Gastroesophageal sphincter (tissue), 4 donors: ENCODE measurements around the gene FHIT. TPM values are rescaled to one million over a fixed set of nuclear protein-coding genes. Genes with fewer than 3 reads are reported as not detected.

Source experiments
- ATAC-seq: fragments of 150-250 bp; one replicate; pipeline ENCODE4 v1.9.1; 2016; ENCODE audit warnings: mild to moderate bottlenecking, moderate library complexity
- H3K27ac ChIP-seq, 4 donors: fragments of 200-600 bp; sonication (generic) in 3 of 4; 1 replicate in 3 of 4; 2 replicates in 1 of 4; pipeline ENCODE4 v1.5.1; 2016 to 2019
- H3K27me3 ChIP-seq: fragments of 200-600 bp; sonication (generic); one replicate; pipeline ENCODE4 v1.5.1; 2019
- H3K36me3 ChIP-seq, 2 donors: fragments of 200-600 bp; sonication (generic); one replicate each; pipeline ENCODE4 v1.5.1; 2019; ENCODE audit warnings: control low read depth in 1 of 2
- H3K4me1 ChIP-seq, 3 donors: fragments of 200-600 bp; sonication (generic); 1 replicate in 2 of 3; 2 replicates in 1 of 3; pipeline ENCODE4 v1.5.1; 2016 to 2019; ENCODE audit warnings: control low read depth in 2 of 3
- H3K4me3 ChIP-seq, 2 donors: fragments of 200-600 bp; sonication (generic); one replicate each; pipeline ENCODE4 v1.5.1; 2019; ENCODE audit warnings: mild to moderate bottlenecking in 1 of 2, moderate library complexity in 1 of 2
- H3K9me3 ChIP-seq, 3 donors: fragments of 200-600 bp; sonication (generic); one replicate each; pipeline ENCODE4 v1.5.1; 2017 to 2019; ENCODE audit warnings: control low read depth in 2 of 3
- CTCF ChIP-seq, 4 experiments: fragments of 200-600 bp in 2 of 4; fragments of 450-650 bp in 2 of 4; sonication (generic) in 1 of 4; IDR thresholded peaks; one replicate each; pipeline ENCODE4 v1.5.1; 2017 to 2019; ENCODE audit warnings: antibody characterized with exemption in 4 of 4, mild to moderate bottlenecking in 2 of 4, moderate library complexity in 2 of 4
- EP300 ChIP-seq: sonication (generic); formaldehyde crosslinking; IDR thresholded peaks from one replicate; pipeline ENCODE4 v1.6.1; 2017; ENCODE audit warnings: antibody characterized with exemption, mild to moderate bottlenecking
- POLR2A ChIP-seq, 2 donors: fragments of 450-650 bp; IDR thresholded peaks; one replicate each; pipeline ENCODE4 v1.6.1; 2017; ENCODE audit warnings: antibody characterized with exemption in 2 of 2, mild to moderate bottlenecking in 2 of 2, moderate library complexity in 1 of 2
- POLR2AphosphoS5 ChIP-seq: sonication (generic); formaldehyde crosslinking; IDR thresholded peaks from one replicate; pipeline ENCODE4 v1.6.1; 2017; ENCODE audit warnings: antibody characterized with exemption
- WGBS, 2 donors: methylation state at CpG; one replicate each; pipeline ENCODE4 v1.1.5; 2018; ENCODE audit warnings: low coverage in 1 of 2; 5-methylcytosine and 5-hydroxymethylcytosine counted together
- total RNA-seq, 4 donors: library from RNA; depleted of rRNA; stranded (reverse); fragments of >200 nt; gene quantifications; one replicate each; pipeline ENCODE4 v1.1.0, GENCODE V29; 2016

FHIT gene
- total RNA-seq, 4 donors from 2014 or later: 1.4 to 7.3 (median 3.9) TPM

- H3K4me3 ChIP-seq: no peak overlapping the region
- peak overlapping the region in 3 of 4 donors; percentile 14 to 72 (median 65) for H3K27ac ChIP-seq
Observed at GRCh38 chr3:59817511-59817910, 1433.7 kb downstream of the FHIT start.

GRCh38 chr3:59816312-59816711 is 1434.9 kb downstream of the FHIT start:
- no peak for TF ChIP-seq CTCF (IDR thresholded peaks at IDR 0.05)
- no peak for TF ChIP-seq EP300
- TF ChIP-seq POLR2AphosphoS5: no peak
- no peak for TF ChIP-seq POLR2A (IDR thresholded peaks at IDR 0.05)
- Histone ChIP-seq H3K4me1 (peaks cover 6 to 48% (median 9%) of the 10 kb centered on the region in 3 donors), H3K36me3 (no peaks in the 10 kb centered on the region), H3K9me3 (no peaks in the 10 kb centered on the region), H3K27me3 (no peaks in the 10 kb centered on the region), H3K27ac (no peak overlapping the region), H3K4me3 (no peak overlapping the region)
- 80 to 92% methylated on average over 1 of the region's 1 CpG for WGBS, 2 donors
- ATAC-seq: no peak

More at GRCh38 chr3:59817511-59817910, 1433.7 kb downstream of the FHIT start:
- 33 to 50% methylated on average over 2 to 3 of the region's 4 CpGs for WGBS, 2 donors
- TF ChIP-seq EP300 (no peak), CTCF (IDR thresholded peaks at IDR 0.05) (no peak), POLR2A (IDR thresholded peaks at IDR 0.05) (no peak), POLR2AphosphoS5 (no peak)
- Histone ChIP-seq H3K36me3 (no peaks in the 10 kb centered on the region), H3K9me3 (no peaks in the 10 kb centered on the region), H3K4me1 (peaks cover 5 to 36% (median 9%) of the 10 kb centered on the region in 3 donors), H3K27me3 (no peaks in the 10 kb centered on the region)
- no peak for ATAC-seq

GRCh38 chr3:59813148-59813538 is 1438.1 kb downstream of the FHIT start:
- Histone ChIP-seq H3K9me3 (no peaks in the 10 kb centered on the region), H3K27ac (peak overlapping the region in 2 of 4 donors; percentile 26 to 42), H3K27me3 (no peaks in the 10 kb centered on the region), H3K36me3 (no peaks in the 10 kb centered on the region), H3K4me1 (peaks cover 6 to 56% (median 10%) of the 10 kb centered on the region in 3 donors), H3K4me3 (no peak overlapping the region)
- peak; percentile 50 for ATAC-seq
- 37 to 54% methylated on average over 6 to 7 of the region's 7 CpGs for WGBS, 2 donors
- TF ChIP-seq CTCF (IDR thresholded peaks at IDR 0.05): no peak
- no peak for TF ChIP-seq POLR2A (IDR thresholded peaks at IDR 0.05)
- TF ChIP-seq POLR2AphosphoS5: peak; percentile 79
- TF ChIP-seq EP300: no peak

- H3K4me3 ChIP-seq: no peak overlapping the region
- TF ChIP-seq CTCF (IDR thresholded peaks at IDR 0.05): peak in 2 of 4 experiments; percentile 2 to 8
- TF ChIP-seq POLR2A (IDR thresholded peaks at IDR 0.05): no peak
- no peaks in the 10 kb centered on the region for H3K9me3 ChIP-seq
- no peak for ATAC-seq
- 69 to 70% methylated on average over 11 of the region's 11 CpGs for WGBS, 2 donors
- H3K27ac ChIP-seq: peak overlapping the region in 1 of 4 donors; percentile 42
- H3K4me1 ChIP-seq: peaks cover 0 to 50% (median 10%) of the 10 kb centered on the region in 3 donors
- no peaks in the 10 kb centered on the region for H3K36me3 ChIP-seq
- H3K27me3 ChIP-seq: no peaks in the 10 kb centered on the region
Observed at GRCh38 chr3:59812237-59813147, 1438.8 kb downstream of the FHIT start.

- H3K36me3 ChIP-seq: no peaks in the 10 kb centered on the region
- 24 to 37% methylated on average over 2 of the region's 2 CpGs for WGBS, 2 donors
- H3K27me3 ChIP-seq: no peaks in the 10 kb centered on the region
- no peak for ATAC-seq
- no peak overlapping the region for H3K4me3 ChIP-seq
- H3K27ac ChIP-seq: peak overlapping the region in 1 of 4 donors; percentile 19
- TF ChIP-seq CTCF (IDR thresholded peaks at IDR 0.05) (no peak), POLR2A (IDR thresholded peaks at IDR 0.05) (no peak), POLR2AphosphoS5 (no peak), EP300 (no peak)
- H3K9me3 ChIP-seq: no peaks in the 10 kb centered on the region
- peaks cover 0 to 44% (median 7%) of the 10 kb centered on the region in 3 donors for H3K4me1 ChIP-seq
Observed at GRCh38 chr3:59811160-59811559, 1440.1 kb downstream of the FHIT start.
